ENCODE results near the gene MBD3L5.
"Not testable (repeated sequence)": the region's sequence is repeated elsewhere in the genome, so short reads cannot be mapped to it uniquely, and the experiment has no call there.

Gene MBD3L5

GRCh38 chr19:7054635-7055368 is 24.4 kb downstream of the MBD3L5 start:
- H3K4me2 ChIP-seq (ENCODE audit: low read length); H3K36me3 ChIP-seq (ENCODE audit: insufficient read depth, low read length); H3K9me3 ChIP-seq (replicated peaks; ENCODE audit: low read length); H3K9ac ChIP-seq (ENCODE audit: low read depth, low read length); H3K27me3 ChIP-seq (ENCODE audit: control insufficient read depth, insufficient read depth, low read length); H3K4me1 ChIP-seq (ENCODE audit: control insufficient read depth, insufficient read depth, low read length); H3K4me3 ChIP-seq (ENCODE audit: low read length): not testable (repeated sequence)

GRCh38 chr19:7055679-7056078 is 25.3 kb downstream of the MBD3L5 start:
- not testable (repeated sequence) for H3K9me3 ChIP-seq (replicated peaks; ENCODE audit: low read length); H3K9ac ChIP-seq (ENCODE audit: low read depth, low read length); H3K36me3 ChIP-seq (ENCODE audit: insufficient read depth, low read length); H3K4me1 ChIP-seq (ENCODE audit: control insufficient read depth, insufficient read depth, low read length); H3K4me2 ChIP-seq (ENCODE audit: low read length); H3K4me3 ChIP-seq (ENCODE audit: low read length); H3K27me3 ChIP-seq (ENCODE audit: control insufficient read depth, insufficient read depth, low read length)

DNA sequence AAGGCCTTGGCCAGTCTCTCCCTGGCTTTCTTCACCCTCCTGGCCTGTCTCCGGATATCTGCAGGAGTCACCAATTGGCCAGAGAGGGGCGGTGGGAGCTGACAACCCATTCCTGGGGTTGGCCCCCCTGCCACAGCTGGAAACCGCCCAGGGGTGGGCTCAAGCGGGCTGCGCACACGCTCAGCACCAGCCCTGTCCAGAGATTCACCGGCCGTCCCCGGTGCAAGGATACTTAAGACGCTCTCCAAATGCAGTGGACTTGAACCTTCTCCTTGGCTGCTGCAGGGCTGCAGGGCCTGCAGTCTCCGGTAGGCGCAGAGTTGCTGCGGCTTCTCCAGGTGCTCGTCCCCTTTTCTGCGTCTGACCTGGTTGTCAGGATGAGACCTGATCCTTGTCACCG is 26.0 kb downstream of the MBD3L5 start:
- H3K9ac ChIP-seq (ENCODE audit: low read depth, low read length); H3K4me3 ChIP-seq (ENCODE audit: low read length); H3K27me3 ChIP-seq (ENCODE audit: control insufficient read depth, insufficient read depth, low read length); H3K4me1 ChIP-seq (ENCODE audit: control insufficient read depth, insufficient read depth, low read length); H3K9me3 ChIP-seq (replicated peaks; ENCODE audit: low read length); H3K4me2 ChIP-seq (ENCODE audit: low read length); H3K36me3 ChIP-seq (ENCODE audit: insufficient read depth, low read length): not testable (repeated sequence)

DNA sequence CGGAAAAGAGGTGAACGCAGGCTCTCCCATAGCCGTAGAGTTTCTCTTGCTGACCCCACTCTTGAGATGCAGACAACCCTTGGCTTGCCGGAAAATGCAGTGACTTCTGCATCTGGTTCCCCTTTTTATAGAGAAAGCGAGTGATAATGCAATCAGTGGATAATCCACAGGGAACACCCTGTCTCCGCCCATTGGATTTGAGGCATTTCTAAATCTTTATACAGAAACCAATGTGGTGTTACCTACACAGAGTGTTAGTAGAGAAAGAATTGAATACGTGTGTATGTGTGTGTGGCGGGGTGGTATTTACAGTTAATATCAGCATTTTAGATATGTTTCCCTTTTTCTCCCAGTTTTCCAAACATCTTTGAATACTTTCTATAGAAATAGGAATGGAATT is 28.2 kb downstream of the MBD3L5 start, which contains the start of gene MBD3L3:
MBD3L3 (minus strand) TSS at position 101 of the 400 bp plus-strand sequence; CDS start at position 30, 71 bp downstream.
- not testable (repeated sequence) for H3K27me3 ChIP-seq (ENCODE audit: control insufficient read depth, insufficient read depth, low read length); H3K4me1 ChIP-seq (ENCODE audit: control insufficient read depth, insufficient read depth, low read length); H3K9ac ChIP-seq (ENCODE audit: low read depth, low read length); H3K36me3 ChIP-seq (ENCODE audit: insufficient read depth, low read length); H3K4me3 ChIP-seq (ENCODE audit: low read length); H3K4me2 ChIP-seq (ENCODE audit: low read length); H3K9me3 ChIP-seq (replicated peaks; ENCODE audit: low read length)

GRCh38 chr19:7059977-7060376 is 29.6 kb downstream of the MBD3L5 start:
- not testable (repeated sequence) for H3K4me2 ChIP-seq (ENCODE audit: low read length); H3K36me3 ChIP-seq (ENCODE audit: insufficient read depth, low read length); H3K4me3 ChIP-seq (ENCODE audit: low read length); H3K27me3 ChIP-seq (ENCODE audit: control insufficient read depth, insufficient read depth, low read length); H3K4me1 ChIP-seq (ENCODE audit: control insufficient read depth, insufficient read depth, low read length); H3K9me3 ChIP-seq (replicated peaks; ENCODE audit: low read length); H3K9ac ChIP-seq (ENCODE audit: low read depth, low read length)

DNA sequence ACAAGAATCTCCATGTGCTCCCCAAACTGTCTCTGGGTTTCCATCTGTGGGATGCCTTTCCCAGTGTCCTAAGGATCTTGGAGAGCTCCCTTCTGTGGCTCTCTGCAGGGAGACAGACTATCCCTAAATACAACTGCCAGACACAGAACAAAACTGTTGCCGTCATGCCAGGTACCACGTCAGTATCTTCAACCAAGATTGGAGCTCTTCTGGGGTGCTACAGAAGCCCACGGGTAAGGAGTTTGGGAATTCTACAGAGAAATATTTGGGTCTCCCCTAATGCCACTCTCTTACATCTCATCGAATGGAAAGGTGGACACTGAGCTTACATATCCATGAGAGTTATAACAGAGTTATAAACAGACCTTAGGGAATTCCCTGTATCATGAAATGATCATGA is 33.0 kb downstream of the MBD3L5 start:
- H3K4me3 ChIP-seq (ENCODE audit: low read length): no peak overlapping the region
- H3K9ac ChIP-seq (ENCODE audit: low read depth, low read length): no peak overlapping the region
- H3K27me3 ChIP-seq (ENCODE audit: control insufficient read depth, insufficient read depth, low read length): no peaks in the 10 kb centered on the region
- no peaks in the 10 kb centered on the region for H3K9me3 ChIP-seq (replicated peaks; ENCODE audit: low read length)
- H3K4me1 ChIP-seq (ENCODE audit: control insufficient read depth, insufficient read depth, low read length): no peaks in the 10 kb centered on the region
- H3K36me3 ChIP-seq (ENCODE audit: insufficient read depth, low read length): no peaks in the 10 kb centered on the region
- no peak overlapping the region for H3K4me2 ChIP-seq (ENCODE audit: low read length)

DNA sequence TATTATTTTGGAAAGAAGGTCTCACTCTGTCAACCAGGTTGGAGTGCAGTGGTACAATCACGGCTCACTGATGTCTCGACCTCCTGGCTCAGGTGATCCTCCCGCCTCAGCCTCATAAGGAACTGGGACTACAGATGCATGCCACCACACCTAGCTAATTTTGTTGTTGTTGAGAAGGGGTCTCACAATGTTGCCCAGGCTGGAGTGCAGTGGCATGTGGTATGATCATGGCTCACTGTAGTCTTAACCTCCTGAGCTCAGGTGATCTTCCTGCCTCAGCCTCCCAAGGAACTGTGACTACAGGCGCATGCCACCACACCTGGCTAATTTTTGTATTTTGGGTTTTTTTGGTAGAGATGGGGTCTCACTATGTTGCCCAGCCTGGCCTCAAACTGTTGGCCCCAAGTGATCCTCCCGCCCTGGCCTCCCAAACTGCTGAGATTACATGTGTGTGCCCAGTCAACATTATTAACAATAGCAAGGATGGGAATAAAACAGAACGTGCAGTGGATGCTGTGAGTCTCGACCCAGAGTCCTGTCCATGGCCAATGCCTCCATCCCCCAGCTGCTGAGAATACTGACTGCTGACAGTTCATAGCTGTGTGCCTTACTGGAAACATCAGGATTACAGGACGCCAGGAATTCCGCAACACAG is 33.5 kb downstream of the MBD3L5 start:
- Histone ChIP-seq H3K9ac (ENCODE audit: low read depth, low read length) (no peak overlapping the region), H3K4me1 (ENCODE audit: control insufficient read depth, insufficient read depth, low read length) (no peaks in the 10 kb centered on the region), H3K27me3 (ENCODE audit: control insufficient read depth, insufficient read depth, low read length) (no peaks in the 10 kb centered on the region), H3K4me3 (ENCODE audit: low read length) (no peak overlapping the region), H3K36me3 (ENCODE audit: insufficient read depth, low read length) (no peaks in the 10 kb centered on the region), H3K9me3 (replicated peaks; ENCODE audit: low read length) (no peaks in the 10 kb centered on the region), H3K4me2 (ENCODE audit: low read length) (no peak overlapping the region)

- H3K9ac ChIP-seq (ENCODE audit: low read depth, low read length); H3K4me1 ChIP-seq (ENCODE audit: control insufficient read depth, insufficient read depth, low read length); H3K4me2 ChIP-seq (ENCODE audit: low read length): not testable (repeated sequence)
These were observed 36.7 kb downstream of the MBD3L5 start for GRCh38 chr19:7067122-7067521.

DNA sequence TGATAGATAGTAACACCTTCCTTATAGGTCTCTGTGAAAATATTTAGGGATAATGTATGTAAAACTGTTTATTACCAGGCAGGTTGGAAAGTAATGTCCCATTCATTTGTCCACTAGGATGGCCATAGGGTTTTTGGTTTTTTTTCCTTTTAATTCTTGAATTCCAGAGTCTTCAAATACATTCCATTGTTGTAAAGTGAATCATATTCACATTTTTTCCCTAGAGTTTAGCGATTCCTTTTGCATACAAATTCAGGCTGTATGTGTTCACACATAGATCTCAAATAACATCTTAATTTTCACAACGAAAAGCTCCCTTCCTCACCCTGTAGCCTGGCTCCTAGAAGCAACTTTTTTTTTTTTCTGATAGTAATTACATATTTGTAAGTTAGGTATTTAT is 37.3 kb downstream of the MBD3L5 start:
- Histone ChIP-seq H3K4me2 (ENCODE audit: low read length) (no peak overlapping the region), H3K4me1 (ENCODE audit: control insufficient read depth, insufficient read depth, low read length) (peaks cover 5% of the 10 kb centered on the region), H3K9ac (ENCODE audit: low read depth, low read length) (no peak overlapping the region), H3K9me3 (replicated peaks; ENCODE audit: low read length) (no peaks in the 10 kb centered on the region), H3K4me3 (ENCODE audit: low read length) (no peak overlapping the region), H3K36me3 (ENCODE audit: insufficient read depth, low read length) (peaks cover 15% of the 10 kb centered on the region), H3K27me3 (ENCODE audit: control insufficient read depth, insufficient read depth, low read length) (no peaks in the 10 kb centered on the region)

More at GRCh38 chr19:7067122-7067521, 36.7 kb downstream of the MBD3L5 start:
- H3K36me3 ChIP-seq (ENCODE audit: insufficient read depth, low read length); H3K4me3 ChIP-seq (ENCODE audit: low read length); H3K27me3 ChIP-seq (ENCODE audit: control insufficient read depth, insufficient read depth, low read length); H3K9me3 ChIP-seq (replicated peaks; ENCODE audit: low read length): not testable (repeated sequence)

GRCh38 chr19:7068599-7068998 is 38.2 kb downstream of the MBD3L5 start:
- no peaks in the 10 kb centered on the region for H3K27me3 ChIP-seq (ENCODE audit: control insufficient read depth, insufficient read depth, low read length)
- H3K36me3 ChIP-seq (ENCODE audit: insufficient read depth, low read length): peaks cover 20% of the 10 kb centered on the region
- H3K9ac ChIP-seq (ENCODE audit: low read depth, low read length): no peak overlapping the region
- peak overlapping the region; percentile 65 for H3K4me2 ChIP-seq (ENCODE audit: low read length)
- peak overlapping the region; percentile 59 for H3K4me3 ChIP-seq (ENCODE audit: low read length)
- no peaks in the 10 kb centered on the region for H3K9me3 ChIP-seq (replicated peaks; ENCODE audit: low read length)
- H3K4me1 ChIP-seq (ENCODE audit: control insufficient read depth, insufficient read depth, low read length): peaks cover 5% of the 10 kb centered on the region

DNA sequence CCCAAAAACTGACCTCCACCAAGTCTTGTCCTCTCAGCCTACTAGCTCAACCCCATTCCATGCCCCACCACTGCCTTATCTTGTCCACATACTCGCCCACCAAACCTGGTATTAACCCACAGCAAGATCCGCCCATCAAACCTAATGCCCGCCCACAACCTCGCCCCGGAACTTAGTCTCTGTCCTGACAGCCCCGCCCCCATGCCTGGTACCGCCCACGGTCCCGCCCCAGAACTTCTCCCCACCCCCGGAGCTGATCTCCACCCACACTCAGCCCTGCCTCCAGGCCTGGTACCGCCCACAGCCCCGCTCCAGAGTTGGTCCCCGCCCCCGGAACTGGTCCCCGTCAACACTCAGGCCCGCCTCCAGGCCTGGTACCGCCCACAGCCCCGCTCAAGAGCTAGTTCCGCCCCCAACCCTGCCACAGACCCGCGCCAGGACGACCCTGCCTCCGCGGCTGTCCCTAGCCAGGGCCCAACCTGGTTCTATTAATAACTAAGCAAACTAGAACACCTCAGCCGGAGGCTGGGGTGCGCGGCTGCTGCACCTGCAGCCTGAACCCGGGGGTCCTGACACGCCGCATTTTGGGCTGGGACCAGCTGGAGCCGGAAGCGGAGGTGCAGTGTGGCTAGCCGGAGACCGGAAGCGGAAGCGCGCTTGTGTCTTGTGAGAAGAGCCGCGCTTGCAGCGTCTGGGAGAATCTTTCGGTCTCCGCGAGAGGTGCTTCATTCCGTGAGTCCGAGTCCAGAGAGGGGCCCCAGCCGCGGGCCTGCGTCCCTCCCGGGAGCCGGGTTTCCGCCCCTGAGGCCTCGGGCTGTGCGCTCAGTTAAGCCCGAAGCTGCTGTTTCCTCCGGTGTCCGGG is 38.9 kb downstream of the MBD3L5 start, which contains the start of gene ZNF557:
ZNF557 (plus strand) TSS at position 662 of the 862 bp plus-strand sequence. CDS start 5,372 bp downstream, outside the sequence.
- peak within 1 kb of the TSS; percentile 92 for H3K4me3 ChIP-seq (ENCODE audit: low read length)
- peaks cover 5% of the 10 kb centered on the region for H3K4me1 ChIP-seq (ENCODE audit: control insufficient read depth, insufficient read depth, low read length)
- H3K36me3 ChIP-seq (ENCODE audit: insufficient read depth, low read length): peaks cover 26% of the 10 kb centered on the region

More for the DNA sequence above, 38.9 kb downstream of the MBD3L5 start, which contains the start of gene ZNF557:
- H3K4me2 ChIP-seq (ENCODE audit: low read length): peak within 1 kb of the TSS; percentile 87
- peak within 1 kb of the TSS; percentile 95 for H3K9ac ChIP-seq (ENCODE audit: low read depth, low read length)
- H3K9me3 ChIP-seq (replicated peaks; ENCODE audit: low read length): no peaks in the 10 kb centered on the region
- no peaks in the 10 kb centered on the region for H3K27me3 ChIP-seq (ENCODE audit: control insufficient read depth, insufficient read depth, low read length)
